Activated CD4-positive, alpha-beta T cell treated with anti-CD3 and anti-CD28 coated beads, Interleukin-2, amount 50 U/mL, for 24 hours (primary cell): ENCODE measurements around the gene SYT13.
A peak's percentile ranks its signal among the peaks of the same experiment; 100 is the strongest.

Experiments
- DNase-seq, 2 donors: peaks; one replicate each; pipeline ENCODE4 v3.0.0-alpha.2; 2020; ENCODE audit warnings: low read depth in 1 of 2, low spot score in 1 of 2

SYT13 gene

DNA sequence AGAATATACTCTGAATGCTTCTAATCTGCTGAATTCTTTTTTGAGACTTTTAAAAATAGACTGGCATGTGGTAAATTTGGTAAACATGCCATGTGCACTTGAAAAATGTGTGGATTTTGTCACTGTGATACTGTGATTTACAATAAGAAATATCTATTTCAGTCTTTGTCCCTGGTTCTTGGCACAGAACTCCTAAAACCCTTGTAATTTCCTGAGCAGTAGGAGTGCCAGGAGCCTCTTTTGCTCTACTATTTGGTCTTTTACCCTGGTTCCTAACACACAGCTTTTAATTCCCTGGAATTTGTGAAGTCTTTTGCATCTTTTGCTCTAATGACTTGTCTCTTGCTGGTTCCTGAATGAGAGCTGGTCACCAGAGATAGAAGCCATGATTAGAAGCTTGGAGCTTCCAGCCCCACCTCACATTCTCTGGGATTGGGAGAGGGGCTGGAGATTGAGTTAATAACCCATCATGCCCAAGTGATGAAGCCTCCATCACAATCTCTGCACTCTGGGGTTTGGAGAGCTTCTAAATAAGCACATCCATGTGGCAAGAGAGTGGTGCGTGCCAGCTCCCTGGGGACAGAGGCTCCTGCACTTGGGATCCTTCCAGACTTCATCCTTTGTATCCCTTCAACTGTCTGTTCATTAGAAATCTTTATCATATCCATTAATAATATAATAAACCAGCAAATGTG is 27.2 kb upstream of the SYT13 start:
- DNase-seq: no peak

DNA sequence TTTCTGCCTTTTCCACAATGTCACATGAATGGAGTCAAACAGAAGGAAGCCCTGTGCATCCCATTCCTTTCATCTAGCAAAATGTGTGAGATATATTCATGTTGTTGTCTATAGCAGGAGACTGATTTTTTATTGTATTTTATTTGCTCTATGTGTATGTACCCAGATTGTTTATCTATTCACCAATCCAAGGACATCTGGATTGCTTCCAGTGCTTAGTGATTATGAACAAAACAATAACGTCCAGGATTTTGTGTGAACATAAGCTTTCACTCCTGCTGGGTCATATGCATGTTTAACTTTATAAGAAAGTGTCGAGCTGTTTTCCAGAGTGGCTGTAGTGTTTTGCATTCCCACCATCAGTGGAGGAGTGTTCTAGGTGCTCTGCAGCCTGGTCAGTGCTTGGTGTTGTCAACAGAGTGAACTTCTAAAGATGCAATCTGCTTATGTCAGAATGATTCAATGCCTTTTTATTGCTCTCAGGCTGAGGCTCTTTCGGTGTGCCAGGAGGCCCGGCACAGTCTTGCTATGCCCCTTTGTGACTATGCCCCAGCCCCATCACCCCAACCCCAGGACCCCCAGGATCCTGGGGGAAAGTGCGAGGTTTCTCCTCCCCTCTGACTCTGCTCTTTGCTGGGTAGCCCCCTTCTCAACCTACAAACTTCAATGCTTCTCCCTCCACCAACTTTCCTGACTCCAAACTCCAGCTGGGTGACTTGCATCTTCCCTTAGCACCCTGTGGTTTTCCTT is 19.9 kb upstream of the SYT13 start:
- no peak for DNase-seq

DNA sequence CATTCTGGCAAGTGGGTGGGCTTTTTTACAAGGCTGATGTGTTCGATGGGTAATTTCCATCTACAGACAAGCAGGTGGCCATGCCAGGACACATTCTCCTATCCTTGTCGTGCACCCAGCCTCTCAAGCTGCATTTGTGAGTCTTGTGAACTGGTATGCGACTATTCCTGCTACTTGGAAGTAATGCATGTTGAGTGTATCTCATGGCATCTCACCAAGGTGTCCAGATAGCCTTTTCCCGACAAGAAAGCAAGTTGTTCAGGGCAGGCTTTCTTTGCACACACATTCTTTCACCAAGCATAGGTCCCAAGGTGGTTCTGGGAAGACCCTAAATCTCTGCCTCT is 18.8 kb upstream of the SYT13 start:
- no peak for DNase-seq

DNA sequence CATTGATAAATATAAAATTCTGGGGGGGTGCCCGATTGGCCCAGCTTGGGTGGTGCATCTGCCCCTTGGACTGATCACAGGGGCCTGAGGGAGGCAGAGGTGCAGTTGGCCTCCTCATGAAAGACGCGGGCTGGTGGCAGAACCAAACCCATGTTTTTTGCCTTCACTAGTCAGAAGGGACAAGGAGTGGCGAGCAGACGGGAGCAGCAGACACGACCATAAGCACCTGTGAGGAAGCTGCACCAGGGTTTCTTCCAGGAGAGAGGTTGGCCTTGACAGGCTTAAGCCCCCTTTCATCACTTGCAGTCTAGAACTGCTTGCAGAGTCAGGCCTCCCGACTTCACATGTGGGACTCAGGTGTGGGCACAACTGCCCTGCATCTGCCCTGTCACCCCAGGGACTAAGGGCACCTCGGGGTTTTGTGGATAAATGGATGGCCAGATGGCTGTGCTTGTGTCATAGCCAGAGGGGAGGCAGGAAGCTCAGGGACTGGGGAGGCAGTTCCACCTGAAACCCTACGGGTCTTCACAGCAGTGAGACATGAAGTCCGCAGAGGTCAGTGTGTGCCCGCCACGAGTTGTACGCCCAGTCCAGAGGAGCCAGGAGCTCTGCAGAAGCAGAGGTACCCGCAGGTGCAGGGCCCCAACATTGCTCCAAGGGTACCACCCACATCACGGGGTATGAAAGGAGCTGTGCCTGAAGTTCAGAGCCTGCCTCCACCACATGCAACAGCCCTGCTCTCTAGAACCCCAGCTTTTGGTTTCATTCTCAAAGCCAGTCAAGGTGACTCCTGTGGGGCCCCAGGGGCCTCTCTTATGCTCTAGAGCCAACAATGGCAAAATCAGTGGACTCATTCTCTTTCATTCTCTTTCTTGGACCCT is 18.2 kb upstream of the SYT13 start:
- DNase-seq: no peak

DNA sequence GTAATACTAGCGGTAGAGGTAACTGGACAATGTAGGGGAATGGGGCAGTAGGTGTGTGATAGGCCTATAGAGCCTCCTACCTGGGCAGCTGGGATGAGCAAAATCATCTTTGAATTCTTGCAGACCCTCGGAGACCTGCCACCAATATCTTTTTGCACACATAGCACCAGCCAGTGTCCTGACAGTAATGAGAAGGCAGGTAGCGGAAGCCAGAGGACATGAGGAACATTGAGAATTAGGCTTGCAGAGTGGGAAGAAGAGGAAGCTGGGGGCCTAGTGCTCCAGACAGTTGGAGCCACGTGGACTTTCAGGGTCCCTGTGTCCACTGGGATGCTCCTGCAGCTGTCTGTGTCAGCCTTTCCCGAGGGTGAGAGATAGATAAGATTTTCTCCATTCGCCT is 17.2 kb upstream of the SYT13 start:
- DNase-seq: no peak

DNA sequence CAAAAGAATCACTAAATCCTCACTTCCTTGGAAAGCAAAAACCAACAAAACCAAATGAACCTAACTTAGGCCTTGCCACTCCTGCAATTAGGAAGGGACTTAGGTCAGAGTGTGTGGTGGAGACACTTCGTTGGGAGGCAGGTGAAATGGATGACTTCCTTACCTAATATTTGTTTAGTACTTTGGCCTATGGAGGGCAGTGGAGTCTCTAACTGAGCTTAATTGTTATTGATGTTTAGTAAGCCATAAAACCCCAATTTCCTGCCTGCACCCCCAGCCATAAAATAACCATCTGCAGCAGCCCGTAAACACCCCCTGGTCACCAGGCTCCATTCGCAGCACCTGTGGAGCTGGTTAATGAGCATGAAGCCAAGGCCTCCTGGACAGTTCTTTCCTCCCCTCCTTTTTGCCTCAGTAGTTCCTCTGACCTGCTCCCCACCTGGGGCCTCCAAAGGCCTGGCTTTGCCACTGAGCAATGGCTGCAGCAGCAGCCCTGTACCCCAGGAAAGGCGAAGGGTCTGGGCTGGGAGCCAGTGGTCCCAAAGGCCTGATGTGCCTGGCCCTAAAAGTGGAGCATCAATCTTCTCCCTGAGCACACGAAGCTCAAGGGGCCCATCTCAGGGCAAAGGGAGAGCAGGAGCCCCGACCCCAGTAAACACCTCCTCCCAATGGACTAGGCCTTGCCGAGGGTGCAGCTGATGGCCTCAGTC is 15.6 kb upstream of the SYT13 start:
- no peak for DNase-seq

DNA sequence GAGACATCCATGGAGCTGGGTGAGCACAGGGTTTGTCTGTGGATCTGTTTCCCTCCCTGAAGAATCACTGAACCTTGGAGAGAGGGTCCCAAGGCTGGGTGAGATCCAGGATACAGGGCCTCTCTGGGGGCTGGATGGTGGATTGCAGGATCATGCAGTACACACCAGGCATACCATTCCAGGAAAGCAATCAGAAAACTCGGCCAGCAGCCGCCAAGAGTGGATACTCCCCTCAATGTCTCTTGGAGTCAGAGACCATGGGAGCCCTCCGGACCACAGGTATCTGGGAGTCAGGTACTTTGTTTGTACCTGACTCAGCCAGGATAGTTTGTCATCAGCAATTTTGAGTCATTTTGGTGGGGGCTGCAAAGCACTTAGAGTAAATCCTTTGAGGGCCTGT is 14.6 kb upstream of the SYT13 start:
- DNase-seq: no peak

DNA sequence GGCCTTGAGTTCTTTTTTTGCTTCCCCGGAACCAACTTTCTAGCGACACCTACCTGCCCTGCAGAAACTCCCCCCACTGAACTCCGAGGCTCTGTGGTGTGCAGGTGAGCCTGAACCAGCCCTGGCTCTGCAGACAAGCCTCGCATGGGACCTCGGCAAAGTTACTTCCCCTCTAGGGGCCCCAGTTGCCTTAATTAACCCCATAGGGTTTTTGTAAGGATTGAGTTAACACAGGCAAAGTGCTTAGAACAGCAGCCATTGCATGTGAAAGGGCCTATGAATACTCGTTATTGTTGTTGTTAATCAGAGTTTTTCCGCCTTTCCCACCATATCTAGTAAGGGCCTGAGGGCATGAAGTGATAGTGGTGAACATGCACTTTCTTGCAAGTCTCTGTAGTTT is 12.6 kb upstream of the SYT13 start:
- no peak for DNase-seq

DNA sequence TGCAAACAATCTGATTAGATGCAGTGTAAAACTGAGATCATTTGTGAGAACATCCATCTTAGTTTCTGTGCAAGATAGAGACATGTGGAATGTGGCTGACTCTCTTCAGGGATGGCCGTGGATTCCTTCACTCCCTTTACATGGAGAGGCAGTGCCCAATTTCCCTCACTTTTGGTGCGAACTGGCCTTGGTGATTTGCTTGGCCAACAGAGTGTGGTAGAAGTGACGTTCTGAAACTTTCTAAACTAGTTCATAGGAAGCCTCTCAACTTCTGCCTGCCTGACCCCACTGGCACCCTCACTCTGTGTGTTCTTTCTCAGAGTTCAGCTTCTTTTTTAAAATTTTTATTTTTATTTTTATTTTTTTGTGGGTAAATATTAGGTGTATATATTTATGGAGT is 9.9 kb upstream of the SYT13 start:
- no peak for DNase-seq

DNA sequence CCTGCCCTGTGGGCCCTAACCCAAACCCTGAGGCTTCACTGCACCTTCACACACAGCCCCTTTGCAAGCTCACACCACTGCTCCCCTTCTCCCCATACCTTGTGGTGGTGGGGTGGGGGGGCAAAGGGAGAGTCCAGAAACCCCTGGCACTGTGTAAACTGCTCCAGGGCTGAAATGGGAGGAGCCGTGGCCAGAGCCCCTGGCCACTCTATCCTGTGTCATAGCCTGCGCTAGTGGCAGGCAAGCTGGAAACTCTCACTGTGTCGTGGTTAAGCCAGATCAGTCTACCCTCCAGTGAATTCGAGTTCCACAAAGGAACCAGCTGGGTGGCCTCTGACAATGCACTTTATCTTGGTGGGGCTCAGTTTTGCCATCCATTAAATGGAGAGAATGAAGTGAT is 8.4 kb upstream of the SYT13 start:
- DNase-seq: no peak

DNA sequence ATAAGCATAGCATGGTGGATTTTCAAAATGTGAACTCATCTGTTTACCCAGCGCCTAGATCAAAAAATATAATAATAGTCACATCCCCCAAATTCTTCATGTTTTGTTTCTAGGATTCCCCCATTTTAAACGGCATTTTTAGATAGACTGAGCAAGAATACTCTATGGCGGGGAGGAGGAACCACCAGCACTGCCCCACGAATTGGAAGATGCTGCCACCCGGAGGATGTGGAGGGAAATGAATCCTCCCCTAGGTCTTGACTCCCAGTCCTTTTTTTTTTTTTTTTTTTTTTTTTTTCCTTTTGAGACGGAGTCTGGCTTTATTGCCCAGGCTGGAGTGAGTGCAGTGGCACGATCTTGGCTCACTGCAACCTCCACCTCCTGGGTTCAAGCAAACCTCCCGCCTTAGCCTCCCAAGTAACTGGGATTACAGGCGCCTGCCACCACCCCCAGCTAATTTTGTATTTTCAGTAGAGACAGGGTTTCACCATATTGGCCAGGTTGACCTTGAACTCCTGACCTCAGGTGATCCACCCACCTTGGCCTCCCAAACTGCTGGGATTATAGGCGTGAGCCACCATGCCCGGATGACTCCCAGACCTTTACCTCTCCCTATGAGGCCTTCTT is 7.5 kb upstream of the SYT13 start:
- DNase-seq: peak; percentile 16 to 48

DNA sequence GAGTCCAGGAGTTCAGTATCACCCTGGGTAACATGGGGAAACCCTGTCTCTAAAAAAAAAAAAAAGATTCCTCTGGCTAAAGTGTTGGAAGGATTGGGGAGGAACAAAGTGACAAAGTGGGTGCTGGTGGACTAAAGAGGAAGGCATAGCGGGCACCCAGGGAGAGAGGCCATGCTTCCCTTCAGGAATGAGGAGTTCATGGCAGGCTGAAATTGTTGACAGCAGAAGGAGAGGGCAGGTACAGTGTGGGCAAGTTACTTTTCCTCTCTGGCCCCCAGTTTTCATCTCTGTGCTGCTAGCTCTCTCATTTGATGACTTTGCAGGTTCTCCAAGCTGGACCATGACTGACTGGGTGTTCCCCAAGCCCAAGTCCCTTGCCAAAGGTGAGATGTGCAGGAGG is 4.4 kb upstream of the SYT13 start:
- no peak for DNase-seq

DNA sequence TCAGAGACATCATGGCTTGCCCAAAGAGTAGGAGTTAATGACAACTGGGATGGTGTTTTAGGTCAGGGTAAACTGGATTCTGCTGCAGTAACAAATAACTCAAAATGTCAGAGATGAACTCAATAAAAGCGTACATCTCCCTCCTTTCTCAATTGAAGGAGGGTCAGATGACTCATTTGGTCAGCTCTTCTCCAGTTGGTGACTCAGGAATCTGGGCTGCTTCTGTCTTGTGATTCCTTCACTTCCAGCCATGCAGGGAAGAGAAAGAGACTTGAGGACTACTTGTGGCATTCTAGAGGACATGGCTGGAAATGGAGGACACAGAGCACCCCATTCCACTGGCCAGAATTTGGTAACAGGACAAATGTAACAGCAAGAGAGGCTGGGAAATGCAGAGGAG is 3.2 kb upstream of the SYT13 start:
- no peak for DNase-seq

DNA sequence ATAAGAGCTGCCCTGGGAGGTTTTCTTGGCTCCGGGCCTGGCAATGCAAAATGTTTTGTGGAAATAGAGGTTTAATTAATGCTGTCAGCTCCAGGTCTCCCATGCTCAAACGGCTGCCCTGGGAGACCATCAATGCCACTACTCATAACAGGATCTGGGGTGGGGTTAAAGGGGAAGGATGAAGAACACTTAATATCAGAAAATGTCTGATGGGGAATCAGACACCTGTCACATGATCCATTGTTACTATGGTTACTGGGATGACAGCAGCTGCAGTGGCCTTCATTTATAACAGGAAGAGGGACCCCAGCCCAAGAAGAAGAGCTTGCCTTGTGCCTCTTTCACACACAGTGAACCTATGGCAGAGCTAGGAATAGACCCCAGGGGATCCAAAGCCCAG is 2.2 kb upstream of the SYT13 start:
- no peak for DNase-seq

DNA sequence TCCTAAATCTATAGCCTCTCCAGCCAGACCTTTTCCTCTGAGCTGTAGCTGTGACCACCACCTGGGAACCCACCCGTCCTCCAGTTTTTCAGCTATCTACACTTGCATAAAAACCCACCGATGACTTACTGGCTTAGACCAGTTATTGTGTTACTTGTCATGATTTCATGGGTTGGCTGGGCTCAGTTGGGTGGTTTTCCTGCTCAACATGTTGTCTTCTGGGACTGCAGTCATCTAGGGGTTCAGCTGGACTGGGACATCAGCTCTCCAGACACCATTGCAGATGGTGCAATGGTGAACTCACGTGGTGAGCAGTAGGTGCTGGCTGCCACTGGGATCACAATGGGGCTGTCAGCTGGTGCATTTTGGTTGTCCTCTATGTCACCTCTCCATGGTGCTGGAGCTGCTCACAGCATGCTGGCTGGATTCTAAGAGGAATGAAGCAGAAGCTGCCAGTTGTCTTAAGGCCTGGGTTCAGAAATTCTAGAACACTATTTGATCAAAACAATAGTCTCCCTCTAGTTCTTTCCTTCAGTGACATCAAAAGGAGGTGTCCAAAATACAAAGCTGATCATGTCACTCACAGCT is 1.3 kb upstream of the SYT13 start:
- DNase-seq: no peak

DNA sequence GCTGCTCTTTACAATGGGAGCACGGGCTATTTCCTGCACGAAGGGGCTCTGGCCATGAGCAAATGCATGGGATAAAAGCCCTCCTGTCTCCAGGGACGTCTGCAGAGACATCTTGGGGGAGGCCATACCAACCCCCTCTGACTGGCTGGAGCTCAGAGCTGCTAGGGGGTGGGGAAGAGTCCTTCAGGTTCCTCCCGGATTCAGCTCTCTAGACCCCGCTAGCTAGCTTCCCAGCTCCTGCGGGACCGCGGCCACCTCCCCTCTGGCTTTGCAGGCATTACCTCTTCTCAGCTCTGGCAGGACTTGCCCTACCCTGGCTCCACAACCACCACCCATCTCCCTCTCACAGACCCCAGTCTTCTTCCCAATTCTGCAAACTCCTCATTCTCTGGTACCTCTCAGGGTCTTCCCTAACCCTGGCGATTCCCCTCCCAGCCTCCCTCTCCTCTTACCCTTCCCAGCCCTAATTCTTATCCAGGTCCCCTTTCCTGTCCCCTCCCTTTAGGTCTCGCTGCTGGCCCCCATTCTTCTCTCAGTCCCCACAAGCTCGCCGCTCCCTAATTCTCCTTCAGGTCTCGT is 802 bp downstream of the SYT13 start:
- no peak for DNase-seq

DNA sequence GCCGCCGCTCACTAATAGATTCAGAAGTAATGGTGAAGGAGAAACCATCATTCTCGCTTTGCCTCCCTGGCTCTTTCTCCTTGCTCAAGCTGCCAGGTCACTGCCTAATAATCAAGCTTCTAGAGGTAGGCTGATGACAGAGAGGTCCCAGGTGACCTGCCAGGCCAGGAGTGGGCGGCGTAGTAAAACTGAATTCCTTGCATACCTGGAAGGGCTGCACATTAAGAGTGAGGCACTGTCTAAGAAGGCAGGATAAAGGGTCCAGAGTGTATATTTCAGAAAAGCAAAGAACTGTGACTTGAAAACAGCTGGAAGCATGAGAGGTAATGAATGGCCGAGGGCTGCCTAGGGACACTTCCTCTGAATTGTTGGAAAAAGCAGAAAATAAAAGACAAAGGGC is 4.1 kb downstream of the SYT13 start:
- DNase-seq: no peak

DNA sequence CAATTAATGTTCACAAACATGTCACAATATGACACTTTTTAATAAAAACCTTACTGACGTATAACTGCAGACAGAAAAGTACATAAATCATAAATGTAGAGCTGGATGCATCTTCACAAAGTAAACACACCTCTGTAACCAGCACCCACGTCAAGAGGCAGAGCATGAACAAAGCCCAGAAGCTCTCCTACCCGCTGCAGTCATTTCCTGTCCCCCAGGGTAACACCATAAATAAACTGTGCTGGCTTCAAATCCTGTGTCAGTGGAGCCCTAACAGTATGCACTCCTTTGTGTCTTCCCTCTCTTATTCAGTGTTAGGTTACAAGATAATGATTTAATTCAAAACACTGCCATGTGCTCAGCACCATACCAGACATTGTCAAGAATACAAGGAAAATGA is 5.7 kb downstream of the SYT13 start:
- no peak for DNase-seq

DNA sequence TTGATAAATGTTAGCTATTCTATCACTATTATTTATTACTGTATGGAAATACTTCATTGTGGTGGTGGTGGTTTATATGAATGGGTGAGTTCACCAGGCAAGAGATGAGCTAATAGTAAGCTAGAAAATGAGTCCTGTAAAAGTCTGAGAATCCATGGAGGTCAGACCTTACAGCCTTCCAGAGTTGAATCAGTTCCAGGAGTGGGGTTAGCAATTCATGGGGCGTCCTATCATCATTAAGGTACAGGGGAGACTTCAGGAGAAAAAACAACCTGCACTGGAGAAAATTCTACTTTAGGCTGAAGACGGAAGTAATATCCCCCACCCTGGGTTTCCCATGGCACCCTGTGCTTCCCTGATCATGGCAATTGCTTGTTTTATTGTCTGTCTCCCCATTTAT is 6.5 kb downstream of the SYT13 start:
- no peak for DNase-seq

DNA sequence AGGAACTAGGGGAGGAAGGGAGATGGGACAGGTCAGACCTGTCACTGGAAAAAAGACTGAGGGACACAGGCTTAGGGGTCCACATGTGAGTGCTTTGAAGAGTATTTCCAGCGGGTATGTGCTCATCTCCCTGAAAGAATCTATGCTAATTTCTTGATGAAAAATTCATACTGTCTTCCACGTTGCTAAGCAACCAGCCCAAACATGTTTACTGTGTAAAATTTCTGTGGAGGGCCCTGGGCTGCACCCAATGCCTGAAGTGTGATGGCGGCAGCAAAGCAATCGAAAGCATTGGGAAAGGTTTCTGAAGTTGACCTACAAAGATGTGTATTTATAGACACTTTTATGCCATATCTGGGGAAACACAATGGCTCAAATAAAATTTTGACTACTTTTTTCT is 7.4 kb downstream of the SYT13 start:
- no peak for DNase-seq
